Karpas-422 (cell line): ENCODE measurements around the gene CASP12. TPM values are rescaled to one million over a fixed set of nuclear protein-coding genes. Genes with fewer than 3 reads are reported as not detected.

ENCODE experiments used
- DNase-seq: peaks from one replicate; pipeline ENCODE4 v3.0.0-alpha.2; 2015
- H2AFZ ChIP-seq: fragments of 200-600 bp; sonication (generic); 2 replicates; pipeline ENCODE4 v1.6.1; 2014; ENCODE audit warnings: antibody characterized with exemption, low read length, mixed read lengths
- H3K27ac ChIP-seq: fragments of 200-600 bp; sonication (generic); 2 replicates; pipeline ENCODE4 v1.5.1; 2014; ENCODE audit warnings: mild to moderate bottlenecking, low read length, moderate library complexity
- H3K27me3 ChIP-seq: fragments of 200-600 bp; sonication (generic); 2 replicates; pipeline ENCODE4 v1.6.1; 2014; ENCODE audit warnings: low read length, mixed read lengths
- H3K36me3 ChIP-seq: fragments of 200-600 bp; sonication (generic); 2 replicates; pipeline ENCODE4 v1.6.1; 2014; ENCODE audit warnings: low read length, mixed read lengths; ENCODE audit not compliant: insufficient read depth
- H3K4me1 ChIP-seq: fragments of 200-600 bp; sonication (generic); 2 replicates; pipeline ENCODE4 v1.6.1; 2014; ENCODE audit warnings: mild to moderate bottlenecking, low read length, mixed read lengths
- H3K4me2 ChIP-seq: fragments of 200-600 bp; sonication (generic); 2 replicates; pipeline ENCODE4 v1.6.1; 2014; ENCODE audit warnings: low read length, low read depth, mild to moderate bottlenecking; ENCODE audit not compliant: poor library complexity, severe bottlenecking
- H3K4me3 ChIP-seq: fragments of 200-600 bp; sonication (generic); 2 replicates; pipeline ENCODE4 v1.5.1; 2014; ENCODE audit warnings: mild to moderate bottlenecking, antibody characterized with exemption, low read length, mixed read lengths
- H3K79me2 ChIP-seq: fragments of 200-600 bp; sonication (generic); 2 replicates; pipeline ENCODE4 v1.6.1; 2014; ENCODE audit warnings: mild to moderate bottlenecking, low read length, mixed read lengths
- H3K9ac ChIP-seq: fragments of 200-600 bp; sonication (generic); 2 replicates; pipeline ENCODE4 v1.6.0; 2014; ENCODE audit warnings: low read length
- H3K9me2 ChIP-seq: fragments of 200-600 bp; sonication (generic), shearing (Covaris generic); replicated peaks from 2 replicates; pipeline ENCODE4 v1.6.0; 2014; ENCODE audit warnings: mild to moderate bottlenecking, low read length, moderate library complexity; ENCODE audit not compliant: insufficient read depth
- H3K9me3 ChIP-seq: fragments of 300-700, 200-600 bp; sonication (generic); 2 replicates; pipeline ENCODE4 v1.6.1; 2014; ENCODE audit warnings: low read length, mixed read lengths
- H4K20me1 ChIP-seq: fragments of 200-600 bp; sonication (generic); 2 replicates; pipeline ENCODE4 v1.6.1; 2014; ENCODE audit warnings: mild to moderate bottlenecking, antibody characterized with exemption, low read length, low read depth; ENCODE audit not compliant: insufficient read depth
- total RNA-seq: library from RNA; depleted of rRNA; stranded (reverse); fragments of >200 nt; shearing (Covaris generic); gene quantifications from 2 replicates; pipeline ENCODE4 v1.2.3, GENCODE V29; 2014; ENCODE audit warnings: low replicate concordance

The CASP12 gene
- total RNA-seq, 1 experiment from 2014 or later, result not detected

GRCh38 chr11:104856607-104857006, 41.7 kb downstream of the CASP12 start:
- H3K4me1 ChIP-seq, result no peaks in the 10 kb centered on the region
- no peaks in the 10 kb centered on the region for H3K27me3 ChIP-seq
- no peaks in the 10 kb centered on the region for H3K79me2 ChIP-seq
- no peak overlapping the region for H3K9ac ChIP-seq
- no peaks in the 10 kb centered on the region for H3K9me3 ChIP-seq
- H3K4me3 ChIP-seq, result no peak overlapping the region
- H3K36me3 ChIP-seq, result no peaks in the 10 kb centered on the region
- no peak overlapping the region for H2AFZ ChIP-seq
- no peak overlapping the region for H3K4me2 ChIP-seq
- no peaks in the 10 kb centered on the region for H4K20me1 ChIP-seq
- no peaks in the 10 kb centered on the region for H3K9me2 ChIP-seq
- no peak for DNase-seq
- H3K27ac ChIP-seq, result no peak overlapping the region

GRCh38 chr11:104855965-104856364, 42.3 kb downstream of the CASP12 start:
- H3K9me3 ChIP-seq, result no peaks in the 10 kb centered on the region
- no peak overlapping the region for H2AFZ ChIP-seq
- no peaks in the 10 kb centered on the region for H4K20me1 ChIP-seq

GRCh38 chr11:104853276-104853675, 45.0 kb downstream of the CASP12 start:
- no peaks in the 10 kb centered on the region for H3K9me2 ChIP-seq
- no peak overlapping the region for H3K4me2 ChIP-seq
- H3K4me3 ChIP-seq, result no peak overlapping the region
- H4K20me1 ChIP-seq, result no peaks in the 10 kb centered on the region
- no peaks in the 10 kb centered on the region; the same call in 1 of the 2 replicates for H3K9me3 ChIP-seq
- H3K27me3 ChIP-seq, result no peaks in the 10 kb centered on the region
- no peaks in the 10 kb centered on the region for H3K79me2 ChIP-seq
- H3K27ac ChIP-seq, result no peak overlapping the region
- H2AFZ ChIP-seq, result no peak overlapping the region
- DNase-seq, result no peak
- no peak overlapping the region for H3K9ac ChIP-seq
- H3K36me3 ChIP-seq, result no peaks in the 10 kb centered on the region
- H3K4me1 ChIP-seq, result no peaks in the 10 kb centered on the region

More at GRCh38 chr11:104855965-104856364, 42.3 kb downstream of the CASP12 start:
- DNase-seq, result no peak
- Histone ChIP-seq H3K79me2 (no peaks in the 10 kb centered on the region), H3K4me1 (no peaks in the 10 kb centered on the region), H3K27me3 (no peaks in the 10 kb centered on the region), H3K4me2 (no peak overlapping the region), H3K4me3 (no peak overlapping the region), H3K9me2 (no peaks in the 10 kb centered on the region), H3K27ac (no peak overlapping the region), H3K36me3 (no peaks in the 10 kb centered on the region), H3K9ac (no peak overlapping the region)

- no peaks in the 10 kb centered on the region for H3K79me2 ChIP-seq
- H3K27me3 ChIP-seq, result peaks cover 3% of the 10 kb centered on the region; the same call in 1 of the 2 replicates
- no peak overlapping the region for H3K9ac ChIP-seq
- no peak overlapping the region for H3K4me3 ChIP-seq
- no peaks in the 10 kb centered on the region for H3K4me1 ChIP-seq
- no peaks in the 10 kb centered on the region; the same call in 1 of the 2 replicates for H3K9me3 ChIP-seq
- no peak overlapping the region for H3K4me2 ChIP-seq
- H3K27ac ChIP-seq, result no peak overlapping the region
- DNase-seq, result no peak
- no peaks in the 10 kb centered on the region for H3K9me2 ChIP-seq
- H3K36me3 ChIP-seq, result no peaks in the 10 kb centered on the region
- H2AFZ ChIP-seq, result no peak overlapping the region
- no peaks in the 10 kb centered on the region for H4K20me1 ChIP-seq
These were observed 45.4 kb downstream of the CASP12 start for GRCh38 chr11:104852811-104853210.

- H3K9ac ChIP-seq, result no peak overlapping the region
- H3K4me2 ChIP-seq, result no peak overlapping the region
- H3K9me3 ChIP-seq, result no peaks in the 10 kb centered on the region; the same call in 1 of the 2 replicates
- no peaks in the 10 kb centered on the region for H3K79me2 ChIP-seq
- no peak overlapping the region for H3K4me3 ChIP-seq
- no peaks in the 10 kb centered on the region for H3K36me3 ChIP-seq
- no peak overlapping the region for H3K27ac ChIP-seq
- DNase-seq, result no peak
- no peaks in the 10 kb centered on the region for H3K4me1 ChIP-seq
- H2AFZ ChIP-seq, result no peak overlapping the region
- peaks cover 3% of the 10 kb centered on the region; the same call in 1 of the 2 replicates for H3K27me3 ChIP-seq
- H4K20me1 ChIP-seq, result no peaks in the 10 kb centered on the region
- no peaks in the 10 kb centered on the region for H3K9me2 ChIP-seq
These were observed 52.0 kb downstream of the CASP12 start for GRCh38 chr11:104846216-104846615.

GRCh38 chr11:104844451-104844850, 53.8 kb downstream of the CASP12 start:
- Histone ChIP-seq H3K27me3 (peaks cover 3% of the 10 kb centered on the region; the same call in 1 of the 2 replicates), H3K4me3 (no peak overlapping the region), H4K20me1 (no peaks in the 10 kb centered on the region), H3K79me2 (no peaks in the 10 kb centered on the region), H3K27ac (no peak overlapping the region), H3K4me2 (no peak overlapping the region), H3K9me3 (no peaks in the 10 kb centered on the region), H3K9ac (no peak overlapping the region), H3K4me1 (no peaks in the 10 kb centered on the region), H3K36me3 (no peaks in the 10 kb centered on the region), H2AFZ (no peak overlapping the region), H3K9me2 (no peaks in the 10 kb centered on the region)
- no peak for DNase-seq

GRCh38 chr11:104843150-104843836, 55.0 kb downstream of the CASP12 start:
- Histone ChIP-seq H3K9me3 (no peaks in the 10 kb centered on the region), H3K27ac (no peak overlapping the region), H3K79me2 (no peaks in the 10 kb centered on the region), H3K4me2 (no peak overlapping the region), H2AFZ (no peak overlapping the region), H3K36me3 (no peaks in the 10 kb centered on the region), H4K20me1 (no peaks in the 10 kb centered on the region), H3K4me3 (no peak overlapping the region), H3K4me1 (no peaks in the 10 kb centered on the region), H3K9me2 (no peaks in the 10 kb centered on the region), H3K9ac (no peak overlapping the region), H3K27me3 (peaks cover 3% of the 10 kb centered on the region; the same call in 1 of the 2 replicates)
- DNase-seq, result no peak

- Histone ChIP-seq H2AFZ (no peak overlapping the region), H3K9ac (no peak overlapping the region), H3K27ac (no peak overlapping the region), H3K36me3 (no peaks in the 10 kb centered on the region), H3K9me2 (no peaks in the 10 kb centered on the region), H4K20me1 (no peaks in the 10 kb centered on the region), H3K4me1 (no peaks in the 10 kb centered on the region), H3K9me3 (no peaks in the 10 kb centered on the region), H3K79me2 (no peaks in the 10 kb centered on the region), H3K4me3 (no peak overlapping the region), H3K4me2 (no peak overlapping the region), H3K27me3 (no peaks in the 10 kb centered on the region; the same call in 1 of the 2 replicates)
- DNase-seq, result no peak
These were observed 56.2 kb downstream of the CASP12 start for GRCh38 chr11:104841973-104842525.
